AG04450 (cell line): Measurements from ENCODE around the gene DGKI. TPM values are rescaled to one million over a fixed set of nuclear protein-coding genes. Genes with fewer than 3 reads are reported as not detected.

Source experiments
- CTCF ChIA-PET: fragments of 300-600, 350-600 bp; formaldehyde crosslinking; extraction: SDS; loops from one replicate; lab custom pipeline; 2022; ENCODE audit warnings: antibody characterized with exemption, inconsistent platforms; lab: Charles Lee
- POLR2A ChIA-PET: fragments of 350-600 bp; formaldehyde crosslinking; extraction: SDS; loops from one replicate; lab custom pipeline; 2021; ENCODE audit warnings: antibody characterized with exemption, inconsistent platforms; lab: Yijun Ruan, JAX
- DNase-seq: peaks from one replicate; pipeline ENCODE4 v3.0.0-alpha.2; 2011; ENCODE audit warnings: low read depth, low spot score
- H3K27ac ChIP-seq: one replicate; pipeline ENCODE4 v1.5.1; 2012; ENCODE audit warnings: low read depth, low read length, control low read depth
- H3K27me3 ChIP-seq: one replicate; pipeline ENCODE4 v1.6.0; 2012; ENCODE audit warnings: low read length; ENCODE audit not compliant: control insufficient read depth, insufficient read depth
- H3K4me3 ChIP-seq: 2 replicates; pipeline ENCODE4 v1.5.1; 2011; ENCODE audit warnings: mild to moderate bottlenecking, low read depth, low read length, control low read depth
- H3K9me3 ChIP-seq: 2 replicates; pipeline ENCODE4 v1.5.1; 2012; ENCODE audit warnings: low read length; ENCODE audit not compliant: control insufficient read depth, insufficient read depth
- polyA plus RNA-seq: library from polyadenylated mRNA; depleted of rRNA; stranded (reverse); fragments of >200 nt; gene quantifications from 2 replicates; pipeline ENCODE4 v1.2.3, GENCODE V29; 2011
- TF ChIP-seq, protein P1 (sequence below): IDR thresholded peaks from 2 replicates; pipeline ENCODE4 v1.5.1; 2011; ENCODE audit warnings: low read depth, low read length, control low read depth, inconsistent platforms

Gene DGKI
- polyA plus RNA-seq, 1 experiment: 3.1 TPM

GRCh38 chr7:137469191-137469811 is 377.5 kb downstream of the DGKI start:
- no peak overlapping the region for H3K4me3 ChIP-seq
- H3K9me3 ChIP-seq: no peaks in the 10 kb centered on the region
- no peaks in the 10 kb centered on the region for H3K27me3 ChIP-seq
- H3K27ac ChIP-seq: no peak overlapping the region
- DNase-seq: no peak
- CTCF ChIA-PET: no interaction called here
- POLR2A ChIA-PET: no interaction called here
- TF ChIP-seq, protein P1, sequence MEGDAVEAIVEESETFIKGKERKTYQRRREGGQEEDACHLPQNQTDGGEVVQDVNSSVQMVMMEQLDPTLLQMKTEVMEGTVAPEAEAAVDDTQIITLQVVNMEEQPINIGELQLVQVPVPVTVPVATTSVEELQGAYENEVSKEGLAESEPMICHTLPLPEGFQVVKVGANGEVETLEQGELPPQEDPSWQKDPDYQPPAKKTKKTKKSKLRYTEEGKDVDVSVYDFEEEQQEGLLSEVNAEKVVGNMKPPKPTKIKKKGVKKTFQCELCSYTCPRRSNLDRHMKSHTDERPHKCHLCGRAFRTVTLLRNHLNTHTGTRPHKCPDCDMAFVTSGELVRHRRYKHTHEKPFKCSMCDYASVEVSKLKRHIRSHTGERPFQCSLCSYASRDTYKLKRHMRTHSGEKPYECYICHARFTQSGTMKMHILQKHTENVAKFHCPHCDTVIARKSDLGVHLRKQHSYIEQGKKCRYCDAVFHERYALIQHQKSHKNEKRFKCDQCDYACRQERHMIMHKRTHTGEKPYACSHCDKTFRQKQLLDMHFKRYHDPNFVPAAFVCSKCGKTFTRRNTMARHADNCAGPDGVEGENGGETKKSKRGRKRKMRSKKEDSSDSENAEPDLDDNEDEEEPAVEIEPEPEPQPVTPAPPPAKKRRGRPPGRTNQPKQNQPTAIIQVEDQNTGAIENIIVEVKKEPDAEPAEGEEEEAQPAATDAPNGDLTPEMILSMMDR: no peak

GRCh38 chr7:137462847-137463246 is 383.9 kb downstream of the DGKI start:
- DNase-seq: no peak
- ChIA-PET POLR2A (no interaction called here), CTCF (interaction anchor here (0.6 to 2.0 kb wide), 2 partner anchors 8 to 430 kb away, joined by 3 to 7 read pairs; no protein-coding TSS in a partner anchor)
- Histone ChIP-seq H3K27ac (no peak overlapping the region), H3K4me3 (no peak overlapping the region), H3K27me3 (no peaks in the 10 kb centered on the region), H3K9me3 (peaks cover 8% of the 10 kb centered on the region; the same call in 1 of the 2 replicates)
- TF ChIP-seq, protein P1: no peak

GRCh38 chr7:137462074-137462715 is 384.6 kb downstream of the DGKI start:
- ChIA-PET CTCF (interaction anchor here (0.6 to 0.8 kb wide), 2 partner anchors 17 to 430 kb away, joined by 3 read pairs; no protein-coding TSS in a partner anchor), POLR2A (no interaction called here)
- Histone ChIP-seq H3K4me3 (no peak overlapping the region), H3K27me3 (no peaks in the 10 kb centered on the region), H3K9me3 (peaks cover 8% of the 10 kb centered on the region; the same call in 1 of the 2 replicates), H3K27ac (no peak overlapping the region)
- TF ChIP-seq, protein P1: no peak
- no peak for DNase-seq

DNA sequence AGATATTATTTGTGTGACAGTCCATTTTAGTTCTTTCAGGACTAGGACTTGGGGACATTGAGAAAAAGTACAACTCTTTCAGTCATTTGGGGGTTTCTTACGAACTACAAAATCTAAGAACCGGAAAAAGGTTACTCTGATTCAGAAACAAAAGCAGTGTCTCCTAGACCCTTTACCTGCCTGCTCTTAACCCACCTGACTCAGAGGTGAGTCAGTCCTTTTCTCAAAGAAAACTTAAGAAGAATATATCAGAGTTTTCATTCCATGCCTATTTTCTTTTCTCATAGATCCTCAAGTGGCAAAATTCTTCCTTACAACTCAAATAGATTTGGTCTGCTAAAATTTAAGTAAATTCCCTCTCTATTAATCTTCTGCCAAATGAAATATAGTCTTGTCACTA is 388.4 kb downstream of the DGKI start:
- CTCF ChIA-PET: no interaction called here
- H3K27ac ChIP-seq: no peak overlapping the region
- no peaks in the 10 kb centered on the region for H3K27me3 ChIP-seq
- DNase-seq: no peak
- H3K4me3 ChIP-seq: no peak overlapping the region
- POLR2A ChIA-PET: no interaction called here
- TF ChIP-seq, protein P1: no peak
- peaks cover 5% of the 10 kb centered on the region; the same call in 1 of the 2 replicates for H3K9me3 ChIP-seq

DNA sequence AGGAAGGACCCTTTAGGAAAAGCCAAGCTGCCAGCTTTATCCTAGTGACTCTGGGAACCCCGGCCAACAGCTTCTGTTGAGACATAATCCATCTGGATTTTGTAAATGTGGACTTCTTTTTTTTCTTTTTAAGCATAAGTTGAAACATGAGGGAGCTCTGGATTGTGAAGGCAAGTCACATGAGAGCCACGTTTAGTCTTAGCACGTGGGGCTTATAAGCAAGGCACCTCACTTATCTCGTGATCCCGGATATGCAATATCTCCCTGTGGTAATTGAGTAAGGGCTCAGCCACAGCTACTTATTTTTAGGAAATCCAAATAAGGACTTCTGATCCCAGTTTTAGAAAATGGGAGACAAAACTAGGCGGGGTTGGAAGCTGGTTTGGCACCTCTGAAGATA is 392.0 kb downstream of the DGKI start:
- Histone ChIP-seq H3K4me3 (peak overlapping the region; percentile 22), H3K27me3 (no peaks in the 10 kb centered on the region), H3K27ac (peak overlapping the region; percentile 88), H3K9me3 (no peaks in the 10 kb centered on the region)
- TF ChIP-seq, protein P1: no peak
- POLR2A ChIA-PET: interaction anchor here (0.6 to 1.5 kb wide), 4 partner anchors 98 to 380 kb away, joined by 3 to 24 read pairs (median 4); no protein-coding TSS in a partner anchor
- CTCF ChIA-PET: interaction anchor here (0.6 to 2.8 kb wide), 43 partner anchors 9 to 770 kb away, joined by 3 to 52 read pairs (median 4); no protein-coding TSS in a partner anchor
- peak; percentile 86 for DNase-seq
